WERI-Rb-1 (cell line): ENCODE results near the gene TBRG4.

ENCODE experiments used
- DNase-seq: peaks from one replicate; pipeline ENCODE4 v3.0.0-alpha.2; 2020
- H3K27ac ChIP-seq: fragments of 250-450 bp; sonication (Bioruptor Pico); 2 replicates; pipeline ENCODE4 v1.5.1; 2020; ENCODE audit warnings: mild to moderate bottlenecking, moderate library complexity
- H3K27me3 ChIP-seq: fragments of 250-450 bp; sonication (Bioruptor Pico); 2 replicates; pipeline ENCODE4 v1.5.1; 2021; ENCODE audit warnings: mild to moderate bottlenecking, low read depth, moderate library complexity; ENCODE audit not compliant: insufficient read depth, severe bottlenecking
- H3K36me3 ChIP-seq: fragments of 250-450 bp; sonication (Bioruptor Pico); 2 replicates; pipeline ENCODE4 v1.5.1; 2020; ENCODE audit warnings: mild to moderate bottlenecking, moderate library complexity
- H3K4me3 ChIP-seq: 2 replicates; pipeline ENCODE4 v1.5.1; 2011; ENCODE audit warnings: low read depth, mild to moderate bottlenecking, control low read depth, low read length
- H3K9me3 ChIP-seq: fragments of 250-450 bp; sonication (Bioruptor Pico); 2 replicates; pipeline ENCODE4 v1.5.1; 2021; ENCODE audit warnings: mild to moderate bottlenecking, moderate library complexity; ENCODE audit not compliant: severe bottlenecking
- CTCF ChIP-seq: IDR thresholded peaks from 2 replicates; pipeline ENCODE4 v1.5.1; 2011; ENCODE audit warnings: low read depth, mild to moderate bottlenecking, control low read depth, inconsistent platforms, low read length

TBRG4 gene

GRCh38 chr7:45138433-45139267 is 27.2 kb upstream of the TBRG4 start:
- H3K9me3 ChIP-seq: no peaks in the 10 kb centered on the region
- TF ChIP-seq CTCF: no peak
- DNase-seq: peak; percentile 30
- H3K27ac ChIP-seq: no peak overlapping the region
- no peaks in the 10 kb centered on the region for H3K36me3 ChIP-seq
- no peak overlapping the region for H3K4me3 ChIP-seq
- H3K27me3 ChIP-seq: no peaks in the 10 kb centered on the region

GRCh38 chr7:45136106-45137060 is 24.9 kb upstream of the TBRG4 start:
- peak; percentile 54 for DNase-seq
- Histone ChIP-seq H3K9me3 (no peaks in the 10 kb centered on the region), H3K36me3 (no peaks in the 10 kb centered on the region), H3K27me3 (no peaks in the 10 kb centered on the region), H3K27ac (no peak overlapping the region), H3K4me3 (no peak overlapping the region)
- TF ChIP-seq CTCF: peak; percentile 74

GRCh38 chr7:45133877-45134276 is 22.4 kb upstream of the TBRG4 start:
- no peak for DNase-seq
- H3K9me3 ChIP-seq: no peaks in the 10 kb centered on the region
- no peaks in the 10 kb centered on the region for H3K36me3 ChIP-seq
- H3K27ac ChIP-seq: no peak overlapping the region
- H3K27me3 ChIP-seq: no peaks in the 10 kb centered on the region
- H3K4me3 ChIP-seq: no peak overlapping the region
- no peak for TF ChIP-seq CTCF

- no peak for DNase-seq
- H3K27me3 ChIP-seq: no peaks in the 10 kb centered on the region
- H3K4me3 ChIP-seq: no peak overlapping the region
- no peaks in the 10 kb centered on the region for H3K36me3 ChIP-seq
- TF ChIP-seq CTCF: no peak
- no peak overlapping the region for H3K27ac ChIP-seq
- no peaks in the 10 kb centered on the region for H3K9me3 ChIP-seq
These were observed 21.9 kb upstream of the TBRG4 start for GRCh38 chr7:45133352-45133751.

GRCh38 chr7:45132708-45133320 is 21.3 kb upstream of the TBRG4 start:
- Histone ChIP-seq H3K36me3 (no peaks in the 10 kb centered on the region), H3K9me3 (no peaks in the 10 kb centered on the region), H3K27me3 (no peaks in the 10 kb centered on the region), H3K4me3 (no peak overlapping the region), H3K27ac (no peak overlapping the region)
- DNase-seq: no peak
- no peak for TF ChIP-seq CTCF
